Vagina (tissue), 2 donors: ENCODE data around the gene MCCC2.
"Not testable (repeated sequence)": the region's sequence is repeated elsewhere in the genome, so short reads cannot be mapped to it uniquely, and the experiment has no call there.

Source experiments
- POLR2A ChIP-seq, 2 donors: fragments of 450-650 bp; IDR thresholded peaks; one replicate each; pipeline ENCODE4 v1.6.1; 2017; ENCODE audit warnings: antibody characterized with exemption in 2 of 2, mild to moderate bottlenecking in 2 of 2, moderate library complexity in 2 of 2
- POLR2AphosphoS5 ChIP-seq, 2 donors: sonication (generic); formaldehyde crosslinking; IDR thresholded peaks; one replicate each; pipeline ENCODE4 v1.9.0; 2017; ENCODE audit warnings: antibody characterized with exemption in 2 of 2, mild to moderate bottlenecking in 2 of 2, low read depth in 1 of 2; ENCODE audit not compliant: insufficient read depth in 1 of 2
- TF ChIP-seq, protein P1 (sequence below), 3 experiments: fragments of 450-650 bp in 2 of 3; fragments of 200-600 bp in 1 of 3; sonication (generic) in 1 of 3; IDR thresholded peaks; one replicate each; pipeline ENCODE4 v1.5.1; 2017 to 2019; ENCODE audit warnings: antibody characterized with exemption in 3 of 3, mild to moderate bottlenecking in 2 of 3, moderate library complexity in 2 of 3

- TF ChIP-seq, protein P1, sequence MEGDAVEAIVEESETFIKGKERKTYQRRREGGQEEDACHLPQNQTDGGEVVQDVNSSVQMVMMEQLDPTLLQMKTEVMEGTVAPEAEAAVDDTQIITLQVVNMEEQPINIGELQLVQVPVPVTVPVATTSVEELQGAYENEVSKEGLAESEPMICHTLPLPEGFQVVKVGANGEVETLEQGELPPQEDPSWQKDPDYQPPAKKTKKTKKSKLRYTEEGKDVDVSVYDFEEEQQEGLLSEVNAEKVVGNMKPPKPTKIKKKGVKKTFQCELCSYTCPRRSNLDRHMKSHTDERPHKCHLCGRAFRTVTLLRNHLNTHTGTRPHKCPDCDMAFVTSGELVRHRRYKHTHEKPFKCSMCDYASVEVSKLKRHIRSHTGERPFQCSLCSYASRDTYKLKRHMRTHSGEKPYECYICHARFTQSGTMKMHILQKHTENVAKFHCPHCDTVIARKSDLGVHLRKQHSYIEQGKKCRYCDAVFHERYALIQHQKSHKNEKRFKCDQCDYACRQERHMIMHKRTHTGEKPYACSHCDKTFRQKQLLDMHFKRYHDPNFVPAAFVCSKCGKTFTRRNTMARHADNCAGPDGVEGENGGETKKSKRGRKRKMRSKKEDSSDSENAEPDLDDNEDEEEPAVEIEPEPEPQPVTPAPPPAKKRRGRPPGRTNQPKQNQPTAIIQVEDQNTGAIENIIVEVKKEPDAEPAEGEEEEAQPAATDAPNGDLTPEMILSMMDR (IDR thresholded peaks at IDR 0.05) = not testable (repeated sequence)
- TF ChIP-seq POLR2AphosphoS5 (IDR thresholded peaks at IDR 0.05; ENCODE audit: insufficient read depth in 1 of 2, low read depth in 1 of 2); POLR2A (IDR thresholded peaks at IDR 0.05): not testable (repeated sequence)
Measured at GRCh38 chr5:71609916-71610315, 22.8 kb downstream of the MCCC2 start.
